Right hindlimb (tissue), 1 donor: ENCODE results near the gene ZNF81.
"Not testable (repeated sequence)": the region's sequence is repeated elsewhere in the genome, so short reads cannot be mapped to it uniquely, and the experiment has no call there.

Experiments used
- DNase-seq: peaks from one replicate; pipeline ENCODE4 v3.0.0-alpha.2; 2018

ZNF81 gene

GRCh38 chrX:47936940-47937317 is 100.2 kb downstream of the ZNF81 start:
- no peak for DNase-seq

GRCh38 chrX:47940448-47940847 is 103.7 kb downstream of the ZNF81 start:
- no peak for DNase-seq

GRCh38 chrX:47941423-47941822 is 104.7 kb downstream of the ZNF81 start:
- DNase-seq, result no peak

GRCh38 chrX:47955295-47955694 is 118.6 kb downstream of the ZNF81 start:
- not testable (repeated sequence) for DNase-seq

GRCh38 chrX:47956016-47956415 is 119.3 kb downstream of the ZNF81 start:
- no peak for DNase-seq

- DNase-seq, result peak; percentile 21
These were observed 121.5 kb downstream of the ZNF81 start for GRCh38 chrX:47958206-47958605.

- no peak for DNase-seq
These were observed 122.2 kb downstream of the ZNF81 start for GRCh38 chrX:47958761-47959342.

GRCh38 chrX:47960406-47960805 is 123.7 kb downstream of the ZNF81 start:
- no peak for DNase-seq

GRCh38 chrX:47961830-47962229 is 125.1 kb downstream of the ZNF81 start:
- not testable (repeated sequence) for DNase-seq

GRCh38 chrX:47965526-47965925 is 128.8 kb downstream of the ZNF81 start:
- DNase-seq, result not testable (repeated sequence)
